Omental fat pad (tissue), 4 donors: ENCODE results near the gene ATP5PF. TPM values are rescaled to one million over a fixed set of nuclear protein-coding genes. Genes with fewer than 3 reads are reported as not detected.

Experiments
- ATAC-seq: fragments of 150-250 bp; one replicate; pipeline ENCODE4 v1.9.1; 2016; ENCODE audit warnings: mild to moderate bottlenecking, moderate library complexity; ENCODE audit not compliant: low FRiP score
- DNase-seq: peaks from one replicate; pipeline ENCODE4 v3.0.0-alpha.2; 2019; ENCODE audit warnings: low spot score
- total RNA-seq, 4 donors: library from RNA; depleted of rRNA; stranded (reverse); fragments of >200 nt; gene quantifications; one replicate each; pipeline ENCODE4 v1.1.0, GENCODE V29; 2016
- TF ChIP-seq, protein P1 (sequence below), 3 donors: fragments of 450-650 bp; IDR thresholded peaks; one replicate each; pipeline ENCODE4 v1.5.1; 2016 to 2017; ENCODE audit warnings: antibody characterized with exemption in 3 of 3, mild to moderate bottlenecking in 3 of 3, moderate library complexity in 2 of 3

Gene ATP5PF
- total RNA-seq, 4 donors from 2014 or later, result 69.1 to 110 (median 94.1) TPM

DNA sequence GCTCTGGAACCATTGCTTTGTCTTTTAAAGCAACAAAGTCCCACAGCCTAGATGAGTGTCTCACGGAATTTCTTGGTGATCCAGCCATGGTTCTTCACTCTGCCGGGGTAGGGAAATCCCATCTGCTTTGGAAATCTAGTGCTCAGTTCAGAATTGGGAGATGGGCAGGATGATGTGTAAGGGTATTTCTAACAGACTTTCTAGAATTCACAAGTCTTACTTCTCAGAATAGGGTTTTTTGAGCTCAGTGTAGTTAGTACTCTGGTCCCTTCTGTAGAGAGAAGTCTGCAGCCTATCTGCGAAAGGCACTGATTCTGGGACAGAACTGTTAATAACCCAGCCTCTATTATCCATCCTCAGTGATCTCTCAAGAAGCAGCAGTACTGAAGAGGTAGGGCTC, 25.4 kb upstream of the ATP5PF start:
- TF ChIP-seq, protein P1, sequence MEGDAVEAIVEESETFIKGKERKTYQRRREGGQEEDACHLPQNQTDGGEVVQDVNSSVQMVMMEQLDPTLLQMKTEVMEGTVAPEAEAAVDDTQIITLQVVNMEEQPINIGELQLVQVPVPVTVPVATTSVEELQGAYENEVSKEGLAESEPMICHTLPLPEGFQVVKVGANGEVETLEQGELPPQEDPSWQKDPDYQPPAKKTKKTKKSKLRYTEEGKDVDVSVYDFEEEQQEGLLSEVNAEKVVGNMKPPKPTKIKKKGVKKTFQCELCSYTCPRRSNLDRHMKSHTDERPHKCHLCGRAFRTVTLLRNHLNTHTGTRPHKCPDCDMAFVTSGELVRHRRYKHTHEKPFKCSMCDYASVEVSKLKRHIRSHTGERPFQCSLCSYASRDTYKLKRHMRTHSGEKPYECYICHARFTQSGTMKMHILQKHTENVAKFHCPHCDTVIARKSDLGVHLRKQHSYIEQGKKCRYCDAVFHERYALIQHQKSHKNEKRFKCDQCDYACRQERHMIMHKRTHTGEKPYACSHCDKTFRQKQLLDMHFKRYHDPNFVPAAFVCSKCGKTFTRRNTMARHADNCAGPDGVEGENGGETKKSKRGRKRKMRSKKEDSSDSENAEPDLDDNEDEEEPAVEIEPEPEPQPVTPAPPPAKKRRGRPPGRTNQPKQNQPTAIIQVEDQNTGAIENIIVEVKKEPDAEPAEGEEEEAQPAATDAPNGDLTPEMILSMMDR (IDR thresholded peaks at IDR 0.05), result no peak
- no peak for DNase-seq
- ATAC-seq, result no peak

DNA sequence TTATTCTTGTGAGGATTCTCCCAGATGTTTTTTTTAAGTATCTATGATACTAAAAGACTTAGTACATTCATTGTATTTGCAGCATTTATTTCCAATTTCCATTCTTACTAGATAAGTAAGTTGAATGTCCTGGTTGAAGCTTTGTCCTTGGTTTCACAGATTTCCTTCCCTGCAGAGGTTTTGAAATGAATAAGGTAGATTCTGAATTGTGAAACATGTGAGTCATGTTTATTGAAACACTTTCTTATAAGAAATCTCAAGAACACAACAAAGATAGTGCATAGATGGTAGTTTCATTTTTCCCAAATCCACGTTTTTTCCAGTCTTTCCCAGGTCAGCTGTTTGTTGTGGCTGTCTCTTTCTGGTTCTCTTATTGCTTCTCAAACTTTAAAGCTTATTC, 24.9 kb upstream of the ATP5PF start:
- DNase-seq (no peak), ATAC-seq (peak; percentile 63)
- TF ChIP-seq, protein P1 (IDR thresholded peaks at IDR 0.05), result no peak

DNA sequence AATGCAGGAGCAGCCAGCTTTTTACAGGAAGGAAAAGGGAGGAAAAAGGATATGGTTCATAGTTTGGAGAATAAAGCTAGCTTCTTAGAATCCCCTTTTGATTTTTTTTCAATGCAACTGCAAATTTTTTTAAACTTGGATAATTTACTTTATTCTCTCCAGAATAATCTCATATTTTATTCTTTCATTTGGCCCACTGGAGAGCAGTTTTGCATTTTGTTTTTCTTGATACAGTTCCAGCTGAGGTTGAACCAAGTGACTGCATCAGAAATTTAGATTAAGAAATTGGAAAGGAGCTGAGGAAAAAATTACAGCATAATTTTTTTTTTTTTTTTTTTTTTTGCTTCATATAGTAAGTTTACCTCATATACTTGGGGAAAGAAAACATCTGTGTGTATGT, 22.8 kb upstream of the ATP5PF start:
- no peak for ATAC-seq
- no peak for DNase-seq
- TF ChIP-seq, protein P1 (IDR thresholded peaks at IDR 0.05), result no peak

DNA sequence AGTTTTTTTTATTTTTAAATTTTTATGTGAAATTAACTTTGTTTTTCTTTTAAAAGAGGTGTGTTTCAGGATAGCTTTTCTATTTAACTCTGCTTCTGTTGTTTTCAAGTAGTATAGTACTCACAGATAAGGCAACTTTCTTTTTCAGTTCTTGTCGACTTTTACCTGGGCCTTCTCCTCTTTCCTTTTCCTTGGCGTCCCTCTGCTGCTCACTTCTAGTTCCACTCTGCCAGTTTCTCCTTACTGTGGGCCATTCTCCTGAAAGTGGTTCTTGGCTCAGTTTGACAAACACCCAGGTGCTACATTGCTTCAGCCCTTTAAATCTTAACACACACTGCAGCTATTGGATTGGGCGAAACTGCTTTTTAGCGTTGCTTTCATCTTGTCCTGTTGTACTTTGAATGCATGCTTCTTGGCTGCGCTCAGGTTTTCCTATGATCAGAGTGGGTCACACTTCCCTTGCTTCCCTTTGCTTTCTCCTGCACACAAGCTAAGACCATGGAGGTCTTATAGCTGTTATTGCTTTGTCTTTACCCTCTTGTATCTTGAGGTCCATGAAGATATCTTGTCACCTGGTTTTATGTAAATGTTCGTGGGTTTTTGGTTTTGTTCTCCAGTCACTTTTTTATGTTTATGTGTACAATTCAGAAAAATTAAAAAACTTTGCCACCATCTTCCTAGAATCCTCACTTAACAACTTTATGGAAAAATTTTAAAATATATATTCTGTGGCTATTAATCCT, 21.7 kb upstream of the ATP5PF start:
- DNase-seq (no peak), ATAC-seq (no peak)
- TF ChIP-seq, protein P1 (IDR thresholded peaks at IDR 0.05), result no peak

DNA sequence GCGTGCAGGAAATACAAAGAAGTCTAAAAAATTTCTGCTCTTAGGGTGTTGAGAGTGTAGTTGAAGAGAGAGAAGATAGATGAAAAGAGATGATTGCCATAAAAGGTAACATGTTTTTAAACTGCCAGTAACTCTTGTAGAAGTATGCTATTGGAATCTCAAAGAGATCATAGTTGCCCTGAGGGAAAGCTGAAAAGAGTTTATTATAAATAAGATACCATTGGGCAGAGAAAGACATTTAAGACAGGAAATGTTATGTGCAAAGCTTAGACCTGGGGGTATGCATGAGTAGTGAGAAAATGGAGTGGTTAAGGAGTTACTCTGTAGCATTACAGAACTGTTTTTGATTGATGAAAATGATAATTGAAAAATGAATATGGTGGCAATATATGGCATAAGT, 17.7 kb upstream of the ATP5PF start:
- ATAC-seq, result no peak
- no peak for DNase-seq
- TF ChIP-seq, protein P1 (IDR thresholded peaks at IDR 0.05), result no peak

DNA sequence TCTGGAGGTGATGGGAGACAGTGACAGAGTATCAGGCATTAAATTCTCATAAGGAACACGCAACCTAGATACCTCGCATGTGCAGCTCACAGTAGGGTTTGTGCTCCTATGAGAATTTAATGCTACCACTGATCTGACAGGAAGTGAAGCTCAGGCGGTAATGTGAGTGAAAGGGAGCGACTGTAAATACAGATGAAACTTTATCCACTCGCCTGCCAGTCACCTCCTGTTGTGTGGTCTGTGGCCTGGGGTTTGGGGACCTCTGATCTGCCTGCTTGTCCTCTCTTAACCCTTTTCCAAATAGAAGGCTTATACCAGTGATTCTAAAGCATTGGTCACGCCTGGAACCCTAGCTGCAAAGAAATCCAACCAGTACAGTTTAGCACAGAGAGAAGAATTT, 15.4 kb upstream of the ATP5PF start:
- ATAC-seq, result no peak
- TF ChIP-seq, protein P1 (IDR thresholded peaks at IDR 0.05), result no peak
- DNase-seq, result no peak

DNA sequence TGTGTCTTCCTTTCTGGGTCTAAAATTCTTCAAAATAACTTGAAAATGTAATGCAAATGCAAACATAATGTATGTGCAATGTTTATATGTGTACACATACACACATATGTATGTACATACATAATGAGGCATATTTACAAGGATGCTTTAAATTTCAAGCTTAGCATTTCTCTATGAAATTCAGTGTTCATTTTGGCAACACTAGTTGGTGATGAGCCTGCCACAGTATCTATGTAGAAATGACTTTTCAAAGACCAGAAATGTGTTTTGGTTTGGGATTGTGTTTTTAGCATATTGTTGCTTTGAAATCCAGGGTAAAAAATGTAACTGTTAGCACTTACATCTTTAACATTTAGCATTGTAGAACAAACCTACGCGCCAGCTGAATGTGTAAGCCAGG, 10.2 kb upstream of the ATP5PF start:
- ATAC-seq (no peak), DNase-seq (no peak)
- TF ChIP-seq, protein P1 (IDR thresholded peaks at IDR 0.05), result no peak
